Measurements from ENCODE around the gene RNF212. TPM values are rescaled to one million over a fixed set of nuclear protein-coding genes. Genes with fewer than 3 reads are reported as not detected.

RNF212 gene
- total RNA-seq, 1 experiment from 2014 or later: not detected

GRCh38 chr4:1041936-1042330, 71.4 kb downstream of the RNF212 start:
- Mint-ChIP-seq H3K27me3 (ENCODE audit: insufficient read depth, unreplicated experiment) (no peaks in the 10 kb centered on the region), H3K36me3 (ENCODE audit: insufficient read depth, unreplicated experiment) (no peaks in the 10 kb centered on the region), H3K4me1 (ENCODE audit: low read depth, unreplicated experiment) (peaks cover 6% of the 10 kb centered on the region), H3K27ac (ENCODE audit: unreplicated experiment) (no peak overlapping the region), H3K9me3 (ENCODE audit: unreplicated experiment) (no peaks in the 10 kb centered on the region), H3K4me3 (ENCODE audit: unreplicated experiment) (no peak overlapping the region)
- BruUV-seq (replicated peaks): no TSS peak
- Histone ChIP-seq H3K4me3 (ENCODE audit: low read depth, low read length) (no peak overlapping the region), H3K36me3 (ENCODE audit: control insufficient read depth, insufficient read depth, low read length) (no peaks in the 10 kb centered on the region), H3K27me3 (replicated peaks; ENCODE audit: control insufficient read depth, insufficient read depth, low read length) (no peaks in the 10 kb centered on the region), H3K4me1 (peaks cover 31% of the 10 kb centered on the region), H3K9me3 (no peaks in the 10 kb centered on the region)
- CTCF ChIA-PET: no interaction called here
- DNase-seq: no peak
- POLR2A ChIA-PET: no interaction called here
- TF ChIP-seq, protein P1, sequence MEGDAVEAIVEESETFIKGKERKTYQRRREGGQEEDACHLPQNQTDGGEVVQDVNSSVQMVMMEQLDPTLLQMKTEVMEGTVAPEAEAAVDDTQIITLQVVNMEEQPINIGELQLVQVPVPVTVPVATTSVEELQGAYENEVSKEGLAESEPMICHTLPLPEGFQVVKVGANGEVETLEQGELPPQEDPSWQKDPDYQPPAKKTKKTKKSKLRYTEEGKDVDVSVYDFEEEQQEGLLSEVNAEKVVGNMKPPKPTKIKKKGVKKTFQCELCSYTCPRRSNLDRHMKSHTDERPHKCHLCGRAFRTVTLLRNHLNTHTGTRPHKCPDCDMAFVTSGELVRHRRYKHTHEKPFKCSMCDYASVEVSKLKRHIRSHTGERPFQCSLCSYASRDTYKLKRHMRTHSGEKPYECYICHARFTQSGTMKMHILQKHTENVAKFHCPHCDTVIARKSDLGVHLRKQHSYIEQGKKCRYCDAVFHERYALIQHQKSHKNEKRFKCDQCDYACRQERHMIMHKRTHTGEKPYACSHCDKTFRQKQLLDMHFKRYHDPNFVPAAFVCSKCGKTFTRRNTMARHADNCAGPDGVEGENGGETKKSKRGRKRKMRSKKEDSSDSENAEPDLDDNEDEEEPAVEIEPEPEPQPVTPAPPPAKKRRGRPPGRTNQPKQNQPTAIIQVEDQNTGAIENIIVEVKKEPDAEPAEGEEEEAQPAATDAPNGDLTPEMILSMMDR (IDR thresholded peaks at IDR 0.05; ENCODE audit: insufficient read depth in 1 of 2, low read depth in 1 of 2, low read length in 1 of 2, severe bottlenecking in 1 of 2, unreplicated experiment in 1 of 2): no peak
- intact Hi-C loops (cut with micrococcal nuclease; ENCODE audit: unreplicated experiment): no loop called here

DNA sequence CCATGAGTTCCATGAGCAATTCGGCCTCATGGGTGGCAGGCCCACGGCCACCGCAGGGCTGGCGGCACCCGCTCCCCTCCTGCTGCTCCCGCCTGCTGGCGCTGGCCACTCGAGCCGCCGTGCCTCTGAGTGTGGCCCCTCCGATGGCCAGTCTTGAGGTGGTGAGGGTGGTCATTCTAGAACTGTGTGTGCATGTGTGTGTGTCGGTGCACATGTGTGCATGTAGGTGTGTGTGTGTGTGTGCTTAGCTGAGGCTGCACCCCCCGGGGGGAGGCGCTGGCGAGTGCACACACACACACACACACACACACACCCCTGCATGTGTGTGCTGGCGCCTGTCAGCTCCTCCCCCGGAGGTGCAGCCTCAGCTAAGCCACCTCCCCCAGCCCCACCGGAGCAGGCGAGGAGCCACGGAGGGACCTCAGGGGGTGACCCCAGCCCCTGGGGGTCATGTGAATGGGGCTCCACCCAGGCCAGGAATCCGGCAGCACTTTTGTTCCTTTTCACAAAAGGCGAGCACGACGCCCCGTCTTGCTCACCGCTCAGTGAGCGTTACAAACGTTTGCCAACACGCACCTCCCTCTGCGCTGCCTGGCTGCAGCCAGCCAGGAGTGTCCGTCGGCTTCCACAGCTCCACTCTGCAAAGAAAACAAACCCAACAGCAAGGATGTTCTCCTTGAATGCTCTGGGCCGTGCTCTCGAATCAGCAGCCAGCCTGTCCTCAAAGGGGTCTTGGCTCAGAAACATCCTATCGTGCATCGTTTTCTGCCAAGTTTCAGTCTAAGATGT, 72.0 kb downstream of the RNF212 start:
- no peaks in the 10 kb centered on the region for H3K27me3 Mint-ChIP-seq (ENCODE audit: insufficient read depth, unreplicated experiment)
- intact Hi-C loops (cut with micrococcal nuclease; ENCODE audit: unreplicated experiment): no loop called here
- Histone ChIP-seq H3K4me3 (ENCODE audit: low read depth, low read length) (no peak overlapping the region), H3K9me3 (no peaks in the 10 kb centered on the region), H3K27me3 (replicated peaks; ENCODE audit: control insufficient read depth, insufficient read depth, low read length) (no peaks in the 10 kb centered on the region), H3K4me1 (peaks cover 29% of the 10 kb centered on the region), H3K36me3 (ENCODE audit: control insufficient read depth, insufficient read depth, low read length) (no peaks in the 10 kb centered on the region)
- BruUV-seq (replicated peaks): no TSS peak
- no peak overlapping the region for H3K27ac Mint-ChIP-seq (ENCODE audit: unreplicated experiment)
- POLR2A ChIA-PET: no interaction called here
- no peaks in the 10 kb centered on the region for H3K9me3 Mint-ChIP-seq (ENCODE audit: unreplicated experiment)
- CTCF ChIA-PET: no interaction called here
- TF ChIP-seq, protein P1 (IDR thresholded peaks at IDR 0.05; ENCODE audit: insufficient read depth in 1 of 2, low read depth in 1 of 2, low read length in 1 of 2, severe bottlenecking in 1 of 2, unreplicated experiment in 1 of 2): no peak
- H3K4me1 Mint-ChIP-seq (ENCODE audit: low read depth, unreplicated experiment): peaks cover 6% of the 10 kb centered on the region
- DNase-seq: no peak
- H3K4me3 Mint-ChIP-seq (ENCODE audit: unreplicated experiment): no peak overlapping the region
- H3K36me3 Mint-ChIP-seq (ENCODE audit: insufficient read depth, unreplicated experiment): no peaks in the 10 kb centered on the region

DNA sequence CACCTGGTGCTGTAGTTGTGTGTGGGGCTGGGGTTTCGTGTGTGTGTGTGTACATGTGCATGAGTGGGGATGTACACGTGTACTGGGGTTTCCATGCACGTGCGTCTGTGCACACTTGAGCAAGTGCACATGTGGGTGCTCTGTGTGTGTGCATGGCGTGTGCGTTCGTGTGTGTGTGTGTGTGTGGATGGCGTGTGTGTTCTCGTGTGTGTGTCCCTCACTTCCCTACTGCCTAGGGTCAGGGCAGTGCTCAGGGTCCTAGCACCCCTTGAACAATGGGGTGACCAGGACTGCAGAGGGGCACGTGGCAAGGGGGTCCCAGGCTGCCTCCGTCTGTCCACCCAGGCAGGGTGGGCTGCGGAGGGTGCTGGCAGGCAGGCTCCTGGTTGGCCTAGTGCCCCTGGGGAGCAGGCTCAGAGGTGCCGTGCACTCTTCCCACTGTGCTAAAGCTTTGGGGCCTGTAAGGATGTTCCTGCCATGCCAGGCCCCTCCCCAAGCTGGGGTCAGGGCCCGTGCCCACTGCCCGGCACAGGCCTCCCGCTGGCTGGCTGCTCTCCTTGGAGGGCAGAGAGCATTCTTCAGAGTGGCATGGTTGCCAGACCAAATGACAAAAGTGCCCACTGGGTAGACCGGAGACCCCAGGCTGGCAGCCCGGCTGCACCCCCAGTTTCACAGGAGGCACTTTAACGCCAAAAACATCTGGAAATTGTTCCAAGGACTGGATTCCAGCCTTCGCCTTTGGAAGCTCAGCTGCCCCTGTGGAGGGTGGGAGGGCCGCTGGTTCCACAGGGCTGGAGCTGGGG, 72.8 kb downstream of the RNF212 start:
- TF ChIP-seq, protein P1 (IDR thresholded peaks at IDR 0.05; ENCODE audit: insufficient read depth in 1 of 2, low read depth in 1 of 2, low read length in 1 of 2, severe bottlenecking in 1 of 2, unreplicated experiment in 1 of 2): no peak
- H3K27me3 Mint-ChIP-seq (ENCODE audit: insufficient read depth, unreplicated experiment): no peaks in the 10 kb centered on the region
- H3K36me3 Mint-ChIP-seq (ENCODE audit: insufficient read depth, unreplicated experiment): no peaks in the 10 kb centered on the region
- no peak overlapping the region for H3K4me3 Mint-ChIP-seq (ENCODE audit: unreplicated experiment)
- intact Hi-C loops (cut with micrococcal nuclease; ENCODE audit: unreplicated experiment): no loop called here
- no peaks in the 10 kb centered on the region for H3K27me3 ChIP-seq (replicated peaks; ENCODE audit: control insufficient read depth, insufficient read depth, low read length)
- H3K27ac Mint-ChIP-seq (ENCODE audit: unreplicated experiment): no peak overlapping the region
- no peak overlapping the region for H3K4me3 ChIP-seq (ENCODE audit: low read depth, low read length)
- no peaks in the 10 kb centered on the region for H3K36me3 ChIP-seq (ENCODE audit: control insufficient read depth, insufficient read depth, low read length)
- CTCF ChIA-PET: no interaction called here
- DNase-seq: no peak
- H3K9me3 ChIP-seq: no peaks in the 10 kb centered on the region
- peaks cover 6% of the 10 kb centered on the region for H3K4me1 Mint-ChIP-seq (ENCODE audit: low read depth, unreplicated experiment)
- POLR2A ChIA-PET: no interaction called here
- H3K9me3 Mint-ChIP-seq (ENCODE audit: unreplicated experiment): no peaks in the 10 kb centered on the region
- H3K4me1 ChIP-seq: peaks cover 28% of the 10 kb centered on the region
- BruUV-seq (replicated peaks): no TSS peak
